ENCODE results near the gene LAMA4. TPM values are rescaled to one million over a fixed set of nuclear protein-coding genes. Genes with fewer than 3 reads are reported as not detected.

The LAMA4 gene
- total RNA-seq, 3 donors from 2014 or later, result 15.9 to 101 (median 37.0) TPM

- intact Hi-C loops (cut with DNase I, micrococcal nuclease), result loop anchor here in 1 of 2 donors (5.0 kb wide), 1 partner anchor 131 kb away; no protein-coding TSS in a partner anchor
- H3K4me1 ChIP-seq (ENCODE audit: low read depth), result no peaks in the 10 kb centered on the region
- no peak overlapping the region for H3K4me3 ChIP-seq
- ATAC-seq (no peak), DNase-seq (no peak)
- H3K9me3 ChIP-seq, result no peaks in the 10 kb centered on the region
- no peaks in the 10 kb centered on the region for H3K36me3 ChIP-seq (ENCODE audit: low read depth)
- TF ChIP-seq CTCF (IDR thresholded peaks at IDR 0.05), result no peak
Measured at GRCh38 chr6:112181130-112181529, 73.2 kb downstream of the LAMA4 start.

- H3K9me3 ChIP-seq, result no peaks in the 10 kb centered on the region
- DNase-seq, result peak in 1 of 3 donors; percentile 41
- H3K4me3 ChIP-seq, result no peak overlapping the region
- no peaks in the 10 kb centered on the region for H3K4me1 ChIP-seq (ENCODE audit: low read depth)
- intact Hi-C loops (cut with DNase I, micrococcal nuclease), result loop anchor here in 1 of 2 donors (5.0 kb wide), 1 partner anchor 132 kb away; no protein-coding TSS in a partner anchor
- peak; percentile 52 for ATAC-seq
- no peaks in the 10 kb centered on the region for H3K36me3 ChIP-seq (ENCODE audit: low read depth)
- TF ChIP-seq CTCF (IDR thresholded peaks at IDR 0.05), result peak; percentile 26
Measured at GRCh38 chr6:112180095-112180820, 74.1 kb downstream of the LAMA4 start.

GRCh38 chr6:112179631-112180030 is 74.7 kb downstream of the LAMA4 start:
- TF ChIP-seq CTCF (IDR thresholded peaks at IDR 0.05), result no peak
- Histone ChIP-seq H3K4me1 (ENCODE audit: low read depth) (no peaks in the 10 kb centered on the region), H3K9me3 (no peaks in the 10 kb centered on the region), H3K36me3 (ENCODE audit: low read depth) (no peaks in the 10 kb centered on the region), H3K4me3 (no peak overlapping the region)
- intact Hi-C loops (cut with DNase I, micrococcal nuclease), result loop anchor here in 1 of 2 donors (5.0 kb wide), 1 partner anchor 133 kb away; no protein-coding TSS in a partner anchor
- ATAC-seq, result peak; percentile 22
- no peak for DNase-seq

- Histone ChIP-seq H3K9me3 (no peaks in the 10 kb centered on the region), H3K36me3 (ENCODE audit: low read depth) (no peaks in the 10 kb centered on the region)
- intact Hi-C loops (cut with DNase I, micrococcal nuclease), result no loop called here
Measured at GRCh38 chr6:112178846-112179245, 75.5 kb downstream of the LAMA4 start.

GRCh38 chr6:112177092-112177491 is 77.3 kb downstream of the LAMA4 start:
- no peaks in the 10 kb centered on the region for H3K36me3 ChIP-seq (ENCODE audit: low read depth)
- ATAC-seq (no peak), DNase-seq (no peak)
- no peak for TF ChIP-seq CTCF (IDR thresholded peaks at IDR 0.05)
- intact Hi-C loops (cut with DNase I, micrococcal nuclease), result no loop called here
- no peak overlapping the region for H3K4me3 ChIP-seq
- no peaks in the 10 kb centered on the region for H3K4me1 ChIP-seq (ENCODE audit: low read depth)
- no peaks in the 10 kb centered on the region for H3K9me3 ChIP-seq

More at GRCh38 chr6:112178846-112179245, 75.5 kb downstream of the LAMA4 start:
- ATAC-seq, result no peak
- no peak for TF ChIP-seq CTCF (IDR thresholded peaks at IDR 0.05)
- no peaks in the 10 kb centered on the region for H3K4me1 ChIP-seq (ENCODE audit: low read depth)
- no peak for DNase-seq
- no peak overlapping the region for H3K4me3 ChIP-seq

Measured in mucosa of descending colon (tissue), 3 donors.